Ovary (tissue), 9 donors: ENCODE results near the gene MRPS5. TPM values are rescaled to one million over a fixed set of nuclear protein-coding genes. Genes with fewer than 3 reads are reported as not detected.

ENCODE experiments used
- DNase-seq, 5 donors: peaks; one replicate each; pipeline ENCODE4 v3.0.0-alpha.2; 2019 to 2020
- H3K27ac ChIP-seq, 2 donors: fragments of 200-600 bp; one replicate each; pipeline versions ENCODE4 v1.5.1 to v1.8.0; 2019 to 2022
- H3K27me3 ChIP-seq: fragments of 200-600 bp; one replicate; pipeline ENCODE4 v1.8.0; 2022
- H3K36me3 ChIP-seq: fragments of 200-600 bp; sonication (generic); one replicate; pipeline ENCODE4 v1.5.1; 2019
- H3K4me1 ChIP-seq: one replicate; pipeline ENCODE4 v1.8.1; 2013; ENCODE audit warnings: mild to moderate bottlenecking, moderate library complexity; ENCODE audit not compliant: insufficient read depth
- H3K4me3 ChIP-seq: fragments of 200-600 bp; sonication (generic); one replicate; pipeline ENCODE4 v1.5.1; 2017
- H3K9me3 ChIP-seq, 2 donors: fragments of 200-600 bp in 1 of 2; sonication (generic) in 1 of 2; one replicate each; pipeline versions ENCODE4 v1.5.1 to v1.8.1; 2013 to 2019; ENCODE audit warnings: mild to moderate bottlenecking in 1 of 2, moderate library complexity in 1 of 2
- EP300 ChIP-seq: sonication (generic); formaldehyde crosslinking; IDR thresholded peaks from one replicate; pipeline ENCODE4 v1.6.1; 2017; ENCODE audit warnings: antibody characterized with exemption
- POLR2A ChIP-seq: fragments of 450-650 bp; IDR thresholded peaks from one replicate; pipeline ENCODE4 v1.6.1; 2017; ENCODE audit warnings: antibody characterized with exemption, mild to moderate bottlenecking, moderate library complexity
- WGBS, 3 donors: extraction: QIAGEN DNeasy Blood & Tissue Kit in 1 of 3; methylation state at CpG; one replicate each; pipeline versions ENCODE4 v1.1.5 to v1.1.7; 2013 to 2017; 5-methylcytosine and 5-hydroxymethylcytosine counted together
- intact Hi-C, 4 donors: fragments of 100-400 bp; cut with DNase I; formaldehyde crosslinking; loops; one replicate each; pipeline versions ENCODE4 v1.11.0 to v1.15.1; 2022 to 2023
- polyA plus RNA-seq, 2 donors: library from polyadenylated mRNA; stranded (reverse); fragments of 200-250 nt in 1 of 2; fragments of 350-450 nt in 1 of 2; fragmentation: Illumina TruSeq in 1 of 2; extraction: RNeasy Lipid Tissue Mini Kit (QIAGEN cat#74804) in 1 of 2; gene quantifications; one replicate each; pipeline ENCODE4 v1.2.3, GENCODE V29; 2013 to 2014
- total RNA-seq, 7 donors: library from RNA; depleted of rRNA in 2 of 7; stranded (reverse); fragments of >200 nt in 2 of 7; fragmentation: NEBNext Ultra II Directional in 3 of 7; extraction: Animal tissue kit (Norgen Biotek cat#: 25700) in 3 of 7; gene quantifications; one replicate each; pipeline versions ENCODE4 v1.1.0 to v1.2.4, GENCODE V29; 2016 to 2023
- TF ChIP-seq, protein P1 (sequence below), 3 donors: fragments of 450-650 bp in 2 of 3; fragments of 200-600 bp in 1 of 3; IDR thresholded peaks; one replicate each; pipeline versions ENCODE4 v1.5.1 to v1.8.0; 2016 to 2022; ENCODE audit warnings: antibody characterized with exemption in 3 of 3, mild to moderate bottlenecking in 1 of 3
- donor health status: DM: no; HTN: no; CAD: no; lungs with moderate emphysema.
- donor health status: DM: no; HTN: no; CAD: no.
- donor health status: Bipolar disorder and iron deficiency.
- donor health status: DM: yes; HTN: yes; CAD: no.
- donor health status: DM: no; HTN: no; CAD: no.
- donor health status: DM: yes; HTN: yes; CAD: no.

MRPS5 gene
- total and polyA plus RNA-seq, 9 donors = 32.4 to 62.9 (median 39.7) TPM

DNA sequence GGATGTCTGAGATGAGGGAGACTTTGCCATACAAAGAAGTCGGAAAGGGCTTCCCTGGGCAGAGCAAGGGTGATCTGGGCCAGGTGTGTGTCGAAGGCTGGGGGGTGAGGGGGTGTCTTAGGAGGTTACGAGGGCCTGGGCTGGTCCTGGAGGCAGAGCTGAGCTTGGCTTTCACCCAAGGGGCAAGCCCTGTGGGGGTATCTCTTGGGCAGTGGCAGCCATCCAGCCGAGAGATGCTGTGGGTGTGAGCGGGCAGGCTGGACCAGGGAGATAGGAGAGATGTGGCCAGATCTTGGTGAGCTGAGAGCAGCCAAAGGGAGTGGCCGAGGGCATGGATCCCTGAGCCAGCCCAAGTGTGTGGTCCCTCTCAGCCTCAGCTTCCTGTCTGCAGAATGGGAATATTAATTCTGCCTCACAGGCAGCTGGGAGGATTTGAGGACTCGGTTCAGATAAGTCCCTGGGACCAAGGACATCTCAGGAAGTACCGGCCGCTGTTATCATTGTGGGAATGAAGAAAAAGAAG is 63.1 kb downstream of the MRPS5 start:
- Histone ChIP-seq H3K4me1 (no peaks in the 10 kb centered on the region), H3K4me3 (no peak overlapping the region), H3K9me3 (no peaks in the 10 kb centered on the region), H3K27ac (no peak overlapping the region), H3K27me3 (no peaks in the 10 kb centered on the region), H3K36me3 (no peaks in the 10 kb centered on the region)
- intact Hi-C loops = no loop called here
- DNase-seq = no peak
- 52 to 67% (median 56%) methylated on average over 9 of the region's 9 CpGs for WGBS, 3 donors
- no peak for TF ChIP-seq EP300
- TF ChIP-seq POLR2A = no peak
- TF ChIP-seq, protein P1, sequence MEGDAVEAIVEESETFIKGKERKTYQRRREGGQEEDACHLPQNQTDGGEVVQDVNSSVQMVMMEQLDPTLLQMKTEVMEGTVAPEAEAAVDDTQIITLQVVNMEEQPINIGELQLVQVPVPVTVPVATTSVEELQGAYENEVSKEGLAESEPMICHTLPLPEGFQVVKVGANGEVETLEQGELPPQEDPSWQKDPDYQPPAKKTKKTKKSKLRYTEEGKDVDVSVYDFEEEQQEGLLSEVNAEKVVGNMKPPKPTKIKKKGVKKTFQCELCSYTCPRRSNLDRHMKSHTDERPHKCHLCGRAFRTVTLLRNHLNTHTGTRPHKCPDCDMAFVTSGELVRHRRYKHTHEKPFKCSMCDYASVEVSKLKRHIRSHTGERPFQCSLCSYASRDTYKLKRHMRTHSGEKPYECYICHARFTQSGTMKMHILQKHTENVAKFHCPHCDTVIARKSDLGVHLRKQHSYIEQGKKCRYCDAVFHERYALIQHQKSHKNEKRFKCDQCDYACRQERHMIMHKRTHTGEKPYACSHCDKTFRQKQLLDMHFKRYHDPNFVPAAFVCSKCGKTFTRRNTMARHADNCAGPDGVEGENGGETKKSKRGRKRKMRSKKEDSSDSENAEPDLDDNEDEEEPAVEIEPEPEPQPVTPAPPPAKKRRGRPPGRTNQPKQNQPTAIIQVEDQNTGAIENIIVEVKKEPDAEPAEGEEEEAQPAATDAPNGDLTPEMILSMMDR (IDR thresholded peaks at IDR 0.05) = no peak

DNA sequence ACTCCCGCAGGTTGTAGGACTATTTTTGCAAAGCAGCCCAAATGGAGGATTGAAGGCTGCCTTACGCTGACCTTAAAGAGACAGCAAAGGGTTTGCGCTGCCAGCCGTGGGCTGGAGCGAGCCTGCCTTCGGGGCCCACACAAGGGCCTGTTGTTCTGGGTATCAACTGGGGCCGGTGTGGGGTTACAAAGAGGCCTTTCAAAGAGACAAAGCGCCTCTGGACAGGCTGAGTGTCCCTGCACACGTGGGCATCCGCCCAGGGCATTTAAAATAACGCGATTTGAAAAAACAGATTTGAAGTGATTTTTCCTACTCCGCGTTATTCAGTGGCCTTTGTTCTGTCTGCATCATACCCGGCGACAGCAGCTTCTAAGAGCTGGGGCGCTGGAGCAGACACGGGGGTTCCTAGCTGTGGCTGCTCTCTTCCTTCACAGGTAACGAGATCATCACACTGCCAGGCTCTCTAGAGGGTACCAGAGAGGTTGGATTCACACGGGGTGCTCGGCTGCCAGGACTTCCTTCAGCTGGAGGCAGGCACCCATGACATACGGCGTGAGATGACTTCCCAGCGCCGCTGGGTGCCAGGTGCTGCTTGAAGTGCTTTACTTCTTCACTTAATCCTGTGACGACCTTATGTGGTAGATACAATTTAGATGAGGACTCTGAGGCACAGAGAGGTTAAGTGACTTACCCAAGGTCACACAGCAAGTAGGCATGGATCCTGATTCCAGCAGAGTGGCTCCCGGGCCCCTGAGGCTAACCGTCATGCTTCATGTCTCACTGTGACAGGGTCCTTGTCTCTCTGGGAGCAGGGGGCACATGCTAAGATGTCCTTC is 63.9 kb downstream of the MRPS5 start:
- WGBS, 3 donors = 72 to 79% (median 76%) methylated on average over 28 of the region's 28 CpGs
- intact Hi-C loops = no loop called here
- Histone ChIP-seq H3K27ac (no peak overlapping the region), H3K4me1 (no peaks in the 10 kb centered on the region), H3K9me3 (no peaks in the 10 kb centered on the region), H3K27me3 (no peaks in the 10 kb centered on the region), H3K4me3 (no peak overlapping the region), H3K36me3 (no peaks in the 10 kb centered on the region)
- DNase-seq = no peak
- TF ChIP-seq POLR2A (no peak), EP300 (no peak)
- TF ChIP-seq, protein P1 (IDR thresholded peaks at IDR 0.05) = no peak

- no peak overlapping the region for H3K27ac ChIP-seq
- TF ChIP-seq, protein P1 (IDR thresholded peaks at IDR 0.05) = no peak
- TF ChIP-seq POLR2A (no peak), EP300 (no peak)
- H3K4me3 ChIP-seq = no peak overlapping the region
- H3K27me3 ChIP-seq = no peaks in the 10 kb centered on the region
- H3K9me3 ChIP-seq = no peaks in the 10 kb centered on the region
- H3K36me3 ChIP-seq = no peaks in the 10 kb centered on the region
- intact Hi-C loops = no loop called here
- WGBS, 3 donors = 73 to 81% (median 74%) methylated on average over 15 of the region's 15 CpGs
- no peaks in the 10 kb centered on the region for H3K4me1 ChIP-seq
- DNase-seq = no peak
Measured at GRCh38 chr2:95056461-95057459, 64.8 kb downstream of the MRPS5 start.

DNA sequence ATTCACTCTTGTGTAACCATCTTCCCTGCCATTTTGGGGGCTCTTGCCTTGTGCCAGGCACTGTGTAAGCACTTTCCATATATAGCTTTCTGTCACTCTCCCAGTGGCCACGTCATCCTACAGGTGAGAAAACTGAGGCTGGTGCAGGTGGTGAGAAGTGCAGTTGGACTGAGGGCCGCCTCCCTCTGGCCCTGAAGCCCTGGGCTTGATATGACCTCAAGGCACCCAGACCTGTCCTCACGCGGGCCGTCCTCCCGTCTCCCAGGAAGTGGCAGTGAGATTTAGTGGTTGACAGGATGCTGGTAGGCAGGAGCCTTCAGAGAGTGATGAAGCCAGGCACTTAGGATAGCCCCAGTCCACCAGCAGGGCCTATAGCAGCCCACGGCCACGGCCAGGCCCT is 65.6 kb downstream of the MRPS5 start:
- Histone ChIP-seq H3K9me3 (no peaks in the 10 kb centered on the region), H3K27ac (no peak overlapping the region), H3K4me1 (no peaks in the 10 kb centered on the region), H3K36me3 (no peaks in the 10 kb centered on the region), H3K4me3 (no peak overlapping the region), H3K27me3 (no peaks in the 10 kb centered on the region)
- TF ChIP-seq POLR2A = no peak
- TF ChIP-seq, protein P1 (IDR thresholded peaks at IDR 0.05) = no peak
- TF ChIP-seq EP300 = no peak
- WGBS, 3 donors = 73 to 85% (median 74%) methylated on average over 8 of the region's 8 CpGs
- intact Hi-C loops = no loop called here
- no peak for DNase-seq
